SU-DHL-6 (cell line): Measurements from ENCODE around the gene TXNIP.

ENCODE experiments used
- H2AFZ ChIP-seq: fragments of 200-600 bp; sonication (generic); 2 replicates; pipeline ENCODE4 v1.6.1; 2014; ENCODE audit warnings: low read depth, mild to moderate bottlenecking, moderate library complexity, mixed read lengths, antibody characterized with exemption, low read length; ENCODE audit not compliant: severe bottlenecking
- H3F3A ChIP-seq: fragments of 200-600 bp; shearing (Covaris generic); 2 replicates; pipeline ENCODE4 v1.6.0; 2016; ENCODE audit warnings: antibody characterized with exemption, mild to moderate bottlenecking; ENCODE audit not compliant: insufficient read depth
- H3K27ac ChIP-seq: fragments of 200-600 bp; sonication (generic); 2 replicates; pipeline ENCODE4 v1.5.1; 2016; ENCODE audit warnings: low read depth, mild to moderate bottlenecking, low read length, moderate library complexity, mixed read lengths
- H3K27me3 ChIP-seq: fragments of 200-600 bp; sonication (generic), shearing (Covaris generic); 2 replicates; pipeline ENCODE4 v1.6.0; 2014; ENCODE audit warnings: mild to moderate bottlenecking, low read length
- H3K36me3 ChIP-seq: fragments of 200-600 bp; sonication (generic); 2 replicates; pipeline ENCODE4 v1.6.1; 2014; ENCODE audit warnings: mild to moderate bottlenecking, low read length, mixed read lengths
- H3K4me2 ChIP-seq: fragments of 300-600, 200-600 bp; shearing (Covaris generic), sonication (generic); 2 replicates; pipeline ENCODE4 v1.6.0; 2014; ENCODE audit warnings: low read length, low read depth, mild to moderate bottlenecking; ENCODE audit not compliant: poor library complexity, severe bottlenecking
- H3K4me3 ChIP-seq: fragments of 200-600 bp; sonication (generic); 2 replicates; pipeline ENCODE4 v1.5.1; 2014; ENCODE audit warnings: antibody characterized with exemption, low read length, mild to moderate bottlenecking, mixed read lengths; ENCODE audit not compliant: insufficient read depth, poor library complexity, severe bottlenecking
- H3K79me2 ChIP-seq: fragments of 200-600 bp; sonication (generic); 2 replicates; pipeline ENCODE4 v1.6.1; 2014; ENCODE audit warnings: mild to moderate bottlenecking, low read length, moderate library complexity; ENCODE audit not compliant: insufficient read depth
- H3K9ac ChIP-seq: fragments of 200-600 bp; sonication (generic); 2 replicates; pipeline ENCODE4 v1.7.0; 2014; ENCODE audit warnings: mild to moderate bottlenecking, low read length
- H3K9me2 ChIP-seq: fragments of 200-600 bp; sonication (generic); replicated peaks from 2 replicates; pipeline ENCODE4 v1.6.1; 2014; ENCODE audit warnings: low read length; ENCODE audit not compliant: insufficient read depth
- H3K9me3 ChIP-seq: fragments of 200-600 bp; sonication (generic); 2 replicates; pipeline ENCODE4 v1.6.1; 2014; ENCODE audit warnings: low read length, mixed read lengths; ENCODE audit not compliant: insufficient read depth
- H4K20me1 ChIP-seq: fragments of 200-600 bp; sonication (generic); 2 replicates; pipeline ENCODE4 v1.6.1; 2014; ENCODE audit warnings: low read depth, mild to moderate bottlenecking, antibody characterized with exemption, low read length, moderate library complexity, mixed read lengths
- CTCF ChIP-seq: fragments of 200-600 bp; sonication (generic); IDR thresholded peaks from one replicate; pipeline ENCODE4 v1.5.1; 2017; ENCODE audit warnings: antibody characterized with exemption, mild to moderate bottlenecking, low read length, moderate library complexity; ENCODE audit not compliant: insufficient read depth, poor library complexity, severe bottlenecking
- EZH2phosphoT487 ChIP-seq: fragments of 200-600 bp; sonication (generic), shearing (Covaris generic); conservative IDR thresholded peaks from 2 replicates; pipeline ENCODE4 v1.6.1; 2018; ENCODE audit warnings: mild to moderate bottlenecking, antibody characterized with exemption, low read length, moderate library complexity, mixed read lengths

The TXNIP gene

GRCh38 chr1:146020058-146021049 is 24.0 kb upstream of the TXNIP start:
- Histone ChIP-seq H2AFZ (no peak overlapping the region), H3K9ac (no peak overlapping the region), H3K36me3 (no peaks in the 10 kb centered on the region), H3K79me2 (no peaks in the 10 kb centered on the region), H3K9me2 (no peaks in the 10 kb centered on the region), H3K9me3 (no peaks in the 10 kb centered on the region), H3F3A (no peaks in the 10 kb centered on the region), H4K20me1 (no peaks in the 10 kb centered on the region), H3K4me3 (no peak overlapping the region), H3K4me2 (no peak overlapping the region), H3K27me3 (no peaks in the 10 kb centered on the region), H3K27ac (no peak overlapping the region)
- TF ChIP-seq CTCF (no peak), EZH2phosphoT487 (no peak)

GRCh38 chr1:146019231-146020057 is 23.1 kb upstream of the TXNIP start:
- Histone ChIP-seq H3K27me3 (no peaks in the 10 kb centered on the region), H3K4me3 (no peak overlapping the region), H3K79me2 (no peaks in the 10 kb centered on the region), H3K36me3 (no peaks in the 10 kb centered on the region), H4K20me1 (no peaks in the 10 kb centered on the region), H3K9me3 (no peaks in the 10 kb centered on the region), H3K27ac (no peak overlapping the region), H3F3A (no peaks in the 10 kb centered on the region), H3K9me2 (no peaks in the 10 kb centered on the region), H3K4me2 (no peak overlapping the region), H2AFZ (no peak overlapping the region), H3K9ac (no peak overlapping the region)
- no peak for TF ChIP-seq CTCF
- no peak for TF ChIP-seq EZH2phosphoT487

- H3K9ac ChIP-seq: no peak overlapping the region
- no peak overlapping the region for H3K4me2 ChIP-seq
- H3K36me3 ChIP-seq: no peaks in the 10 kb centered on the region
- H3K79me2 ChIP-seq: no peaks in the 10 kb centered on the region
- no peaks in the 10 kb centered on the region for H3K9me3 ChIP-seq
- no peaks in the 10 kb centered on the region for H3K9me2 ChIP-seq
- no peak for TF ChIP-seq EZH2phosphoT487
- TF ChIP-seq CTCF: no peak
- no peak overlapping the region for H3K4me3 ChIP-seq
- no peaks in the 10 kb centered on the region for H3K27me3 ChIP-seq
- H4K20me1 ChIP-seq: no peaks in the 10 kb centered on the region
- no peak overlapping the region for H2AFZ ChIP-seq
- H3K27ac ChIP-seq: no peak overlapping the region
- H3F3A ChIP-seq: no peaks in the 10 kb centered on the region
These were observed 20.5 kb upstream of the TXNIP start for GRCh38 chr1:146016891-146017290.
